ENCODE data around the gene EHMT1.
"Not testable (repeated sequence)": the region's sequence is repeated elsewhere in the genome, so short reads cannot be mapped to it uniquely, and the experiment has no call there.

EHMT1 gene

DNA sequence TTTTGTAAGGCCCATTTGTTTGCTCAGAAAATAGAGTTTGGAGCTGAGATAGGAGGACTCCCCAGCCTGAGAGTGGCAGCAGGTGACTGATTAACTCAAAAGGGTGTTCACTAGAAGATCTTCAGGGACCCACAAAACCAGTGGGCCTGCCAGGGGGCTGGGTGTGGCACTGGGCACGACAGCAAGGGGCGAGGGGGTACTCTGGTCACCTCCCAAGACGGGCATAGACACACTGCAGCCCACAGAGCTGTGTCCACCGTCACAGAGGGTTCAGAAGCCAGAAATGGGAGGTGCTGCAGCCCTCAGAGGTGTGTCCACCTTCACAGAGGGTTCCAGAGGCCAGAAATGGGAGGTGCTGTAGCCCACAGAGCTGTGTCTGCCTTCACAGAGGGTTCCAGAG lies 183.2 kb downstream of the EHMT1 start:
- Histone ChIP-seq H3K27me3 (ENCODE audit: insufficient read depth, low read length) (no peaks in the 10 kb centered on the region), H3K36me3 (ENCODE audit: insufficient read depth, low read length) (peaks cover 74% of the 10 kb centered on the region), H3K9me3 (ENCODE audit: low read length) (peaks cover 15% of the 10 kb centered on the region), H3K4me3 (ENCODE audit: low read length) (no peak overlapping the region), H2AFZ (ENCODE audit: low read depth, low read length) (no peak overlapping the region), H3K4me1 (ENCODE audit: insufficient read depth, low read length) (no peaks in the 10 kb centered on the region)

- no peak overlapping the region for H2AFZ ChIP-seq (ENCODE audit: low read depth, low read length)
- peaks cover 71% of the 10 kb centered on the region for H3K36me3 ChIP-seq (ENCODE audit: insufficient read depth, low read length)
- no peak overlapping the region for H3K4me3 ChIP-seq (ENCODE audit: low read length)
- no peaks in the 10 kb centered on the region for H3K27me3 ChIP-seq (ENCODE audit: insufficient read depth, low read length)
- H3K4me1 ChIP-seq (ENCODE audit: insufficient read depth, low read length) = no peaks in the 10 kb centered on the region
- peaks cover 17% of the 10 kb centered on the region for H3K9me3 ChIP-seq (ENCODE audit: low read length)
Observed at GRCh38 chr9:137802521-137803243, 183.9 kb downstream of the EHMT1 start.

GRCh38 chr9:137804908-137805630 lies 186.3 kb downstream of the EHMT1 start:
- Histone ChIP-seq H3K36me3 (ENCODE audit: insufficient read depth, low read length) (peaks cover 59% of the 10 kb centered on the region), H3K27me3 (ENCODE audit: insufficient read depth, low read length) (no peaks in the 10 kb centered on the region), H3K4me1 (ENCODE audit: insufficient read depth, low read length) (no peaks in the 10 kb centered on the region), H3K4me3 (ENCODE audit: low read length) (no peak overlapping the region), H2AFZ (ENCODE audit: low read depth, low read length) (no peak overlapping the region), H3K9me3 (ENCODE audit: low read length) (peaks cover 24% of the 10 kb centered on the region)

GRCh38 chr9:137807721-137808703 lies 189.2 kb downstream of the EHMT1 start:
- Histone ChIP-seq H2AFZ (ENCODE audit: low read depth, low read length) (no peak overlapping the region), H3K4me1 (ENCODE audit: insufficient read depth, low read length) (no peaks in the 10 kb centered on the region), H3K4me3 (ENCODE audit: low read length) (no peak overlapping the region), H3K36me3 (ENCODE audit: insufficient read depth, low read length) (peaks cover 51% of the 10 kb centered on the region), H3K27me3 (ENCODE audit: insufficient read depth, low read length) (no peaks in the 10 kb centered on the region), H3K9me3 (ENCODE audit: low read length) (peaks cover 19% of the 10 kb centered on the region)

DNA sequence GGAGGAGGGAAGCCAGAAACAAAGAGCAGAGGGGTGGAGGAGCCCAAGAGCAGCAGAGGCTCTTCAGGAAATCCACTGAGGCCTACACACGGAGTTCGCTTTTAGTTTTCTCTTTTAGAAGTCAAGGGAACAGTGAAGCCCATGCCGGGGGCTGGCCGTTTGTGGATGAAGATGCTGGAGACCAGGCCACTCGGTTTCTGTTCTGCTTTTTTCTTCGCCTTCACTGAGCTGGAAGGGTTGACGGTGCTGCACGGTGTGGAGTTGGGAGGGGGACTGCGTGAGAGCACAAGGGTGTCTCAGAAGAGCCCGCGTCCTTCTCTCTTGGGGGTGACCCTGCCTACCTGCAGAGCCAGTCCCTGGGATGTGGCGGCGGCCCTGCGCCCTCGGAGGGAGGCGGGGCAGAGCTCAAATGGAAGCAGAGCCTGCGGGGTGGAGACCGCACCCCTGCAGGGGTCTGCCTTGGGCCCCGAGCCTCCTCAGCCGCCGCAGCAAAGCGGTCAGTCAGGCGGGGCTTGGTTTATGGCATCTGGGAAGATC lies 190.3 kb downstream of the EHMT1 start:
- peaks cover 20% of the 10 kb centered on the region for H3K9me3 ChIP-seq (ENCODE audit: low read length)
- no peak overlapping the region for H2AFZ ChIP-seq (ENCODE audit: low read depth, low read length)
- no peaks in the 10 kb centered on the region for H3K4me1 ChIP-seq (ENCODE audit: insufficient read depth, low read length)
- H3K27me3 ChIP-seq (ENCODE audit: insufficient read depth, low read length) = no peaks in the 10 kb centered on the region
- peaks cover 51% of the 10 kb centered on the region for H3K36me3 ChIP-seq (ENCODE audit: insufficient read depth, low read length)
- no peak overlapping the region for H3K4me3 ChIP-seq (ENCODE audit: low read length)

DNA sequence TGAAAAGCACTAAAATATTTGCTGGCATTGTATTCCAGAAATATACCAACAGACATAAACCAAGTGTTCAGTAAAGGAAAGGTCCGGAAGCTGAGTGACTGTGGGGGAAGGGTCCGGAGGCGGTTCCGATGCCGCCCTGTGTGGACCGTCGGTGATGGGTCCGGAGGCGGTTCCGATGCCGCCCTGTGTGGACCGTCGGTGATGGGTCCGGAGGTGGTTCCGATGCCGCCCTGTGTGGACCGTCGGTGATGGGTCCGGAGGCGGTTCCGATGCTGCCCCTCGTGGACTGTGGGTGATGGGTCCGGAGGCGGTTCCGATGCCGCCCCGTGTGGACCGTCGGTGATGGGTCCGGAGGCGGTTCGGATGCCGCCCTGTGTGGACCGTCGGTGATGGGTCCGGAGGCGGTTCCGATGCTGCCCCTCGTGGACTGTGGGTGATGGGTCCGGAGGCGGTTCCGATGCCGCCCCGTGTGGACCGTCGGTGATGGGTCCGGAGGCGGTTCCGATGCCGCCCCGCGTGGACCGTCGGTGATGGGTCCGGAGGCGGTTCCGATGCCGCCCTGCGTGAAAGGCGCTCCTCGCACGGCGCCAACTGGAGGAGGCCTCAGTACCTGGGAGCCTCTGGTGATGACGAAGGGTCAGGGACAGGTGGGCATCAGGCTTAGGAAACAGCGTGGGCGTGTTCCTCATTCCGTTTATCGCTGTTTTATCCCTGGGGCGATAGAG lies 191.1 kb downstream of the EHMT1 start:
- peaks cover 23% of the 10 kb centered on the region for H3K9me3 ChIP-seq (ENCODE audit: low read length)
- H3K4me1 ChIP-seq (ENCODE audit: insufficient read depth, low read length); H3K27me3 ChIP-seq (ENCODE audit: insufficient read depth, low read length); H2AFZ ChIP-seq (ENCODE audit: low read depth, low read length); H3K4me3 ChIP-seq (ENCODE audit: low read length): not testable (repeated sequence)
- peaks cover 57% of the 10 kb centered on the region for H3K36me3 ChIP-seq (ENCODE audit: insufficient read depth, low read length)

GRCh38 chr9:137811283-137811870 lies 192.6 kb downstream of the EHMT1 start:
- Histone ChIP-seq H3K9me3 (ENCODE audit: low read length) (peaks cover 26% of the 10 kb centered on the region), H3K27me3 (ENCODE audit: insufficient read depth, low read length) (no peaks in the 10 kb centered on the region), H3K4me1 (ENCODE audit: insufficient read depth, low read length) (no peaks in the 10 kb centered on the region), H3K4me3 (ENCODE audit: low read length) (no peak overlapping the region), H2AFZ (ENCODE audit: low read depth, low read length) (no peak overlapping the region), H3K36me3 (ENCODE audit: insufficient read depth, low read length) (peaks cover 67% of the 10 kb centered on the region)

DNA sequence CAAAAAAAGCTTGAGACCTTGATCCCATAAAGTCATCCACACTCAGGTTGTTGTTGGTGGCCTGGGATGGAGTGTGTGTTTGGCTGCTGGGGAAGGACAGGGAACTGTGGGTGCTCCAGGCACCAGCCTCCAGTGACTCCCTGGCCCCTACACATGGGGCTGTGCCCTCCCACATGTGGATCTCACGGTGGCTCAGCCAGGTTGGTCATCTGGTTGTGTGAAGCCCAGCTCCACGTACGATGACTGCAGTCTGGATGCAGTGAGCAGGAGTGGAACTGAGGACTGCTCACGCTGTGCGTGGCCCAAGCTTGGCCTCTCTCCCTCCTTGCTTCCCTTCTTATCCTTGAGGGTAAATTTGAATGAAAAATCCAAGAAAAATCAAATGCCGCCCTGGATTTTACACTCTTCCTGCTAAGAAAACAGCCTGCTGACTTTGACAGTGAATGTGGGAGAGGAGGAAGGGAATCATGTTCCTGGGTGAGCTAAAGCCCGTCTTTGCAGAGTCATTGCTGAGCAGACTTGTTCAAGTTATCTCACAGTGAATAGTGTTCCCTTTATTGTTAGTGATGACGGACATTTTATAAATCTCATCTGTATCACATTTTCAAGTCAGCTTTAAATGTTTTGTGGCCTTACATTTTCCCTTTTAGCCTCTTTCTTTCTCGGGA lies 193.7 kb downstream of the EHMT1 start:
- Histone ChIP-seq H3K4me3 (ENCODE audit: low read length) (no peak overlapping the region), H3K9me3 (ENCODE audit: low read length) (peaks cover 35% of the 10 kb centered on the region), H3K36me3 (ENCODE audit: insufficient read depth, low read length) (peaks cover 72% of the 10 kb centered on the region), H3K4me1 (ENCODE audit: insufficient read depth, low read length) (no peaks in the 10 kb centered on the region), H2AFZ (ENCODE audit: low read depth, low read length) (no peak overlapping the region), H3K27me3 (ENCODE audit: insufficient read depth, low read length) (no peaks in the 10 kb centered on the region)

DNA sequence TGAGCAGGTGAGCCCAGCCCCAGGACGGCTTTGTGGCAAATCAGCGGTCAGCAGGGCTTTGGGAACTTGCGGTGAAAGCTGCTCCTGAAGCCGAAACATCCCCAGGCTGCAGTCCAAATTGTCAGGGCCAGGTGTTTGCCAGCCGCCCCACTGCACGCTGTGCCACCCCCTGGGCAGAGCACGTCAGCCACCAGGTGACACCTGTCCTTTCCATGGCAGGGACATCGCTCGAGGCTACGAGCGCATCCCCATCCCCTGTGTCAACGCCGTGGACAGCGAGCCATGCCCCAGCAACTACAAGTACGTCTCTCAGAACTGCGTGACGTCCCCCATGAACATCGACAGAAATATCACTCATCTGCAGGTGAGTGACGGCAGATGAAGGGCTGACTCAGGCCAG lies 194.4 kb downstream of the EHMT1 start:
- no peaks in the 10 kb centered on the region for H3K27me3 ChIP-seq (ENCODE audit: insufficient read depth, low read length)
- no peak overlapping the region for H3K4me3 ChIP-seq (ENCODE audit: low read length)
- H2AFZ ChIP-seq (ENCODE audit: low read depth, low read length) = no peak overlapping the region
- H3K9me3 ChIP-seq (ENCODE audit: low read length) = peaks cover 41% of the 10 kb centered on the region
- peaks cover 75% of the 10 kb centered on the region for H3K36me3 ChIP-seq (ENCODE audit: insufficient read depth, low read length)
- no peaks in the 10 kb centered on the region for H3K4me1 ChIP-seq (ENCODE audit: insufficient read depth, low read length)

DNA sequence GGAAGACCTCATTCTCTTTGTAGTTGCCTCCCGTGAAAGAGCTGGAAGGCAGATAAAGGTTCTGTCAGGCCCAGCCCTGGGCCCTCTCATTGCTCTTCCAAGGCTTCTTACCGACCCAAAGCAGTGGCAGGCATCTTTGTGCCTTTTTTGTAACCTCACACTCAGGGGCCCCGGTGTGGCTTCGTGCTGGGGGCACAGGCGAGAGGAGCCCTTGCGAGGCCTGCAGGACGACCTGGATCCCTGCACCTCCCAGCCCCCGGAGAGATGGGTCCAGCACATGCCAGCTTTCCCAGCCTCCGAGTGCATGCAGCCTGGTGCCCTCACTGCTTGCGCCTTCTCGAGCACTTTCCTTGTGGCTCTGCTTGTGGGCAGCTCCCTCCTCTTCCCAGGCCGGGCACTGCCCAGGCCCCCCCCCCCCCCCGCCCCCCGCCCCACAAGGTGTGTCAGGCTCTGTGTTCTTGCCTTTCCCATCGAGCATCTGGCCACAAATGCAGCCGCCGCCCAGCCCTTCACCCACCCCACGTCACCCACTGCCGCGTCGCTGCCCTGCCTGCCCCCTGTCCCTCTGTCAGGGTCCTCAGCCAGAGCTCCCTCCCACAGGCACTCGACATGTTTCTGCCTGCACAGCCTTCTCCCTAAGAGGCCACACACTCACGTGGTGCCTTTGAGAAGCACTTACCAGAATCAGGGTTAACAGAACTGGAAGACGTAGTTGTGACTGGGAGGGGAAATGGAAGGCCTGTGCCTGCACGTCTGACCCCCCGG lies 195.0 kb downstream of the EHMT1 start:
- no peak overlapping the region for H2AFZ ChIP-seq (ENCODE audit: low read depth, low read length)
- peaks cover 75% of the 10 kb centered on the region for H3K36me3 ChIP-seq (ENCODE audit: insufficient read depth, low read length)
- H3K27me3 ChIP-seq (ENCODE audit: insufficient read depth, low read length) = no peaks in the 10 kb centered on the region
- H3K4me1 ChIP-seq (ENCODE audit: insufficient read depth, low read length) = no peaks in the 10 kb centered on the region
- no peak overlapping the region for H3K4me3 ChIP-seq (ENCODE audit: low read length)
- peaks cover 40% of the 10 kb centered on the region for H3K9me3 ChIP-seq (ENCODE audit: low read length)

GRCh38 chr9:137814436-137814835 lies 195.6 kb downstream of the EHMT1 start:
- no peaks in the 10 kb centered on the region for H3K27me3 ChIP-seq (ENCODE audit: insufficient read depth, low read length)
- H3K4me1 ChIP-seq (ENCODE audit: insufficient read depth, low read length) = no peaks in the 10 kb centered on the region
- H3K4me3 ChIP-seq (ENCODE audit: low read length) = no peak overlapping the region
- peaks cover 74% of the 10 kb centered on the region for H3K36me3 ChIP-seq (ENCODE audit: insufficient read depth, low read length)
- no peak overlapping the region for H2AFZ ChIP-seq (ENCODE audit: low read depth, low read length)
- H3K9me3 ChIP-seq (ENCODE audit: low read length) = peaks cover 36% of the 10 kb centered on the region
